Left renal pelvis (tissue), 4 donors: ENCODE measurements around the gene BBS12. TPM values are rescaled to one million over a fixed set of nuclear protein-coding genes. Genes with fewer than 3 reads are reported as not detected.
"Not testable (repeated sequence)": the region's sequence is repeated elsewhere in the genome, so short reads cannot be mapped to it uniquely, and the experiment has no call there.

Experiments
- DNase-seq, 4 donors: peaks; one replicate each; pipeline ENCODE4 v3.0.0-alpha.2; 2013; ENCODE audit warnings: low read depth in 4 of 4, low spot score in 3 of 4
- polyA plus RNA-seq, 4 donors: library from polyadenylated mRNA; unstranded; fragments of 120-200 nt; gene quantifications; one replicate each; pipeline ENCODE4 v1.2.1, GENCODE V29; 2013; ENCODE audit not compliant: insufficient read length in 4 of 4

BBS12 gene
- polyA plus RNA-seq, 4 donors: 4.5 to 14.3 (median 13.5) TPM

DNA sequence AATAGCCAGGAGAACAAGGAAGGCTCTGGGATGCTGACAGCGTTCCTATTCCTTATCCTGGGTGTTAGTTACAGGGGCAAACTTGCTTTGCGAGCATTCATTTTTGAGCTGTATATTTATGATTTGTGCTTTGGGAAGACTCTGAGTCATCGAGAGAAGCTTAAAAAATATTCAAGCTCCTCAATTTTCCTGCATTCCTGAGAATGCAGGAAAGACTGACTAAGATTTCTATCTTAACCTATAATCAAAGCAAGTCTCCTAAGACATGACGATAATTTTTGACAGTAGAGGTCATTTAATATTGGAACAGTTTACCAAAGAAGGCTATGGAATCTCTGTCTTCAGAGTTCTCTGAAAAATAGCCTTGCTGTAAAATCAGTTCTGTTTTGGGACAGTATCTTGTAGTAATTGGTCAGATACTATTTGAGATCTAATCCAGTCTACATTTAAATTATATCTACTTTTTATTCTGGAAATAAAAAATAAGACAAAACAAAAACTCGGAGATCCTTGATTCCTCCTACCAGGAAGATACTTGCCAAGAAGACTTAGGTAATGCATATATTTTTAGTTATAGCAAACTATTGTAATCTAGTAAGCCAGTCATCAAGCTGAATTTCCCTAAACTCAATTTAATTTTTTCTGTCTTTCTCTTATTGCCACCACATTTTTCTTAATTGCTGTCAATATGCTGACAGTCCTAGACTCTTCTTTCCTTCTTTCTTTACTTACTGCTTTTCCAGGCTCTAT lies 31.7 kb downstream of the BBS12 start:
- DNase-seq: no peak

DNA sequence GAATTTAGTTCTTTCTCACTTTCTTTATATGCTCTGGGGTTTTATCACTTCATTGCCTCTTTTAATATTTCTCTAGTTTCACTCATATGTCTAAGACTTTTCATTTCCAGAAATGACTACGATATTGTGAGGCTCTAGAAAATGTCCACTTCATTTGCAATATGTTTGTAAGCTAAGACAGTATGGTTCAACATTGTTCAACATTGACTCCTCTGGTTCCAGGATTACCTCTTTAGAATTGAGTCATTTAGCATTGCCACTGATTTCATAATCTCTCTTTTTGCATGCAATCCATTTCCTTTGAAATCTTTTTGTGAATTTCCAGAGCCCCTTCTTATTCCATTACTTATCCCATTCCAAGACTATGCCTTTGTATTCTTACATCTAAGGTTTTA lies 32.3 kb downstream of the BBS12 start:
- DNase-seq: no peak

DNA sequence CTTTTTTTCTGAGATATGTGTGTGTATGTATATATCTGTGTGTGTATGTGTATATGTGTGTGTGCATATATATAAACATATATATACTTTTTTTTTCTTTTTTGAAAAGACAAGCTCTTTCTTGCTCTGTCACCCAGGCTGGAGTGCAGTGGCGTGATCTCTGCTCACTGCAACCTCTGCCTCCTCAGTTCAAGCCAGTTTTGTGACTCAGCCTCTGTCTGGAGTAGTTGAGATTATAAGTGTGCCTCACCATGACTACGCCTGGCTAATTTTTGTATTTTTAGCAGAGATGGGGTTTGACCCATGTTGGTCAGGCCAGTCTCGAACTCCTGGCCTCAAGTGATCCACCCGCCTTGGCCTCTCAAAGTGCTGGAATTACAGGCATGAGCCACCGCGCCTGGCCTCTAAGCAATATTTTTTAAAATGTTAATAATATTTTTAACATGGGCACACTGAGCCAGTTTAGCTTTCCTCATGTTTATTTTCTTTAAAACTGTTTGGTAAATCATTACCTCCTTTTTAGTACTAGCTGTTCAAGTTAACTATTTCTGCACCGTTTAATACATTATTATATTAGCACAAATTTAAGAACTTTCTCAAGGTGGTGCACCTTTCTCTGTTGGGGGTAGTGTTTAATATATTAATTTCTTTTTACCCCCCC lies 33.3 kb downstream of the BBS12 start:
- DNase-seq: no peak

DNA sequence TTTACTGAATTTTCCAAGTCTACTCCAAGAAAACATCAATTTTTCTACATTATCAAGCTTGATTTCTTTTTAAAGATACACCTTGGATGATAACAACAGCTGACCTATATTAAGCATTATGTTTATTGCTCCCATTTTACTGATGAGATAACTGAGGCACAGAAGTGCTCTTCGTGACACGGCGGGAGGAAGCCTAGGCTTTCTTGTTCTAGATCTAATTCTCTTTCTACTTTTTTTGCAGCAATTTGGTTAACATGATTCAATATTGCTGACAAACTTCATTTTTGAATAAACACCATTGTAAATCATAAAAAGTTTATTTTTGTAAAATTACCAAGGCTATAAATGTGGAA lies 33.8 kb downstream of the BBS12 start:
- DNase-seq: no peak

- no peak for DNase-seq
Measured at GRCh38 chr4:122766950-122767349, 34.4 kb downstream of the BBS12 start.

DNA sequence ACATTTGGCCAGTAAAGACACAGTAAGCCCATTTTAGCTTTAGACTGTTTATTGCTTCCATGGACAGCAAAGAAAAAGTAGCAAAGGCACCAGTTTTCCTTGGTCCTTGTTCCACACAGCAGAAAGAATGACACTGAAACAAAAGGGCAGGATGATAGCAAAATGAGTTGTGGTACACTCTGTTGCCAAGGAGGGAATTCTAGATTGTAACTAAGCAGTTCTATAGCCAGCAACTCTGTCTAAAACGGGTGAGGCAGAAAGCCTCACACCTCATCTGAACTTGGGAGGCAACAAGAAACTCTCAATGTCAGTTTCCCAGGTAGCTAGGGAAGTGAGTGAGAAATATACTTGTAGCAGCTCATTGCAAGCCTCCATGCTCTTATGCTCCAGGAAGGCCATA lies 39.2 kb downstream of the BBS12 start:
- DNase-seq: no peak

DNA sequence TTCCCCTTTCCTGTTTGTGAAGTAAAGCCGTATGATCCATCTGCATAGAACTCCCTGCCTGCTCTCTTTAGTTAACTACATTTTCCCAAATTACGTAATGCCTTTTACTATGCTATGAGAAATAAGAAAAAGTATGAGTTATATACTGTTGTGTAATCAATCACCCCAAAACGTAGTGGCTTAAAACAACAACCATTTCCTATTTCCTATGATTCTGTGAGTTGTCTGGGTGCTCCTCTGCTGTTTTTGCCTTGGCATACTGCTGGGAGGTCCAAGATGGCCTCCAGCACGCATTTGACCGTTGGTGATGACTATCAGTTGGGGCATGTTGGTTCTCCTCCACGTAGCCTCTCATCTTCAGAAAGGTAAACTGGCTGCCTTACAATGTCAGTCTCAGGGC lies 39.8 kb downstream of the BBS12 start:
- no peak for DNase-seq

- DNase-seq: no peak
Measured at GRCh38 chr4:122772986-122773385, 40.5 kb downstream of the BBS12 start.

GRCh38 chr4:122775039-122775438 lies 42.5 kb downstream of the BBS12 start:
- DNase-seq: no peak

DNA sequence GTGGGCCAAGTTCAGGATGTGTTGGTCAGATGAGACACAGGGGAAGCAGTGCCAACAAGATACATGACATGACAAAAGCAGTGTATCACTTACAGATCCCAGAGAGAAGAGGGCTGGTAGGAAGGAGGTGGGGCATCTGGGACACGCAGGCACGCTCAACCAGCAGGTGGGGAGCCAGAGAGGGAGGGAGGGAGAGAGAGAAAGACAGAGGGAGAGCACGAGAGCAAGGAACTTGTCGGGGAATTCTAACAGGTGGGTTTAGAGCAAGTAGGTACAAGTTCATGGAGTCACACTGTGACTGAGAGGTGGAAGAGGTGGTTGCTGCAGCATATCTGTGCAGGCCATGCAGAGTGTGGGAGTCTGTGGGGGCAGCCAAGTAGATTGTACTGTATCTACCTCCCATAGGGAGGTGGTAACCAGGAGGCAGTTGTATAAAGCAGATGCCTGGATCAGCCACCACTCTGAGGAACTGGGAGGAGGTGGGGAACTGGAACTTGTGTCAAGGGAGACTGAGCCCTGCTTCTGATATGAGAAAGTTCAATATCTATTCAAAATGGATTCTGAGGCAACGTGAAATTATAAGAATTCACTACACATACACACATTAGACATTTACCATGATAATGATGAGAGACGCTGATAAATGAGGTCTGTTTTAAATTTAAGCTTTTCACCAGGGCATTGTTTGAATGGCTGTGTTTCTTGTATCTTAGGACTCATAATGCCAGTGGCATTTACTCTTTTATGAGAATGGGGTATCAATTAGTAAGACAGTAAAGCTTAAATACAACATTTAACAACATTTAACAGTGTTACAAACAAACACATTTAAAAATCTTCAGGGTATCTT lies 43.7 kb downstream of the BBS12 start:
- no peak for DNase-seq

- DNase-seq: no peak
Measured at GRCh38 chr4:122776916-122777315, 44.4 kb downstream of the BBS12 start.

- no peak for DNase-seq
Measured at GRCh38 chr4:122777846-122778673, 45.6 kb downstream of the BBS12 start.

DNA sequence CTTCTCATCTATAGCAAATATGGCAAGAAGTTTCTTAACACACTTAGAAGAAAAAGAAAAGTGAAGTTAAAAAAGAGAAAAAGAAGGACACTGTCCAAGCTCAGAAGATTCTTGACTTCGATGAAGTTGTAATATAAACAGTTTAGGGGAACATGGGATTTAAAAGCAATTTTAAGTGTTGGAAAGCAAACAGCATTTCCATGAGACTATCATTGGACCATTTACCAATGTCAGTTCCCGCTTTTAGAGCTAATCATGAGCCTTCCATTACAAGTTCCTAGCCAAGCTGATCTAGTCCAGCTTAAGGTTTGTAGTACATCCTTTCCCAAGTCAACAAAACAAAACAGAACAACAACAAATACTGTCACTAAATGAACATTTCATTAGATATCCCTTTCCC lies 49.0 kb downstream of the BBS12 start:
- no peak for DNase-seq

- DNase-seq: no peak
Measured at GRCh38 chr4:122783301-122784215, 51.1 kb downstream of the BBS12 start.

- no peak for DNase-seq
Measured at GRCh38 chr4:122784261-122784660, 51.8 kb downstream of the BBS12 start.

- DNase-seq: no peak
Measured at GRCh38 chr4:122785099-122785498, 52.6 kb downstream of the BBS12 start.

GRCh38 chr4:122786296-122786695 lies 53.8 kb downstream of the BBS12 start:
- DNase-seq: not testable (repeated sequence)

- not testable (repeated sequence) for DNase-seq
Measured at GRCh38 chr4:122786920-122787319, 54.4 kb downstream of the BBS12 start.

DNA sequence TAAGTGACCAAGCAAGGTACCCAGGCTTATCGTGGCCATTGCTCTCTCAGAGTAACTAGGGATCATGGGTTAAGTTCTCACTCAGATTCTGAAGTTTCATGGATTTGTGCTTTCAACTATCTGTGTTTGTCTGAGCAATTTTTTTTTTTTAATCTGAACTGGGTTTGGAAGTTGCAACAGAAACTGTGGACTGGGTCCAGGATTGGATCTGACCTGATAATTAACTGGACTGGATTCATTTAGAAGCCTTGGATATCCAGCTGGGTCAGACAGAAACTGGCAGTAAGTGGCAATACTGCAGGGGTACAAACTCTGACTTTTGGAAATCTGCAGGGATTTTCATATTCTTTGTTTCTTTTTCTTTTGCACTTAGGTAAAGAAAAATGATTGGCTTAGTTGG lies 55.4 kb downstream of the BBS12 start:
- DNase-seq: no peak

- no peak for DNase-seq
Measured at GRCh38 chr4:122788935-122789334, 56.4 kb downstream of the BBS12 start.
